Esophagus squamous epithelium (tissue), 5 donors: ENCODE data around the gene MCTP2. TPM values are rescaled to one million over a fixed set of nuclear protein-coding genes. Genes with fewer than 3 reads are reported as not detected.
A peak's percentile ranks its signal among the peaks of the same experiment; 100 is the strongest.

Source experiments
- DNase-seq: peaks from one replicate; lab custom pipeline; 2025; lab: John Stamatoyannopoulos, UW
- H3K27ac ChIP-seq, 4 donors: fragments of 200-600 bp; sonication (generic); one replicate each; pipeline ENCODE4 v1.5.1; 2016 to 2019; ENCODE audit warnings: mild to moderate bottlenecking in 1 of 4
- H3K27me3 ChIP-seq, 4 donors: fragments of 200-600 bp; sonication (generic); 1 replicate in 3 of 4; 2 replicates in 1 of 4; pipeline versions ENCODE4 v1.5.1 to v1.6.0; 2017 to 2021; ENCODE audit warnings: antibody characterized with exemption in 1 of 4
- H3K36me3 ChIP-seq, 3 donors: fragments of 200-600 bp; sonication (generic); one replicate each; pipeline ENCODE4 v1.5.1; 2016 to 2019
- H3K4me1 ChIP-seq, 3 donors: fragments of 200-600 bp; sonication (generic); one replicate each; pipeline ENCODE4 v1.5.1; 2017 to 2019
- H3K4me3 ChIP-seq, 4 donors: fragments of 200-600 bp; sonication (generic); 1 replicate in 3 of 4; 2 replicates in 1 of 4; pipeline ENCODE4 v1.5.1; 2016 to 2019; ENCODE audit warnings: mild to moderate bottlenecking in 2 of 4, moderate library complexity in 1 of 4
- H3K9me3 ChIP-seq, 3 donors: fragments of 200-600 bp; sonication (generic); one replicate each; pipeline ENCODE4 v1.5.1; 2016 to 2019
- CTCF ChIP-seq, 6 experiments: fragments of 450-650 bp in 4 of 6; fragments of 200-600 bp in 2 of 6; sonication (generic) in 2 of 6; IDR thresholded peaks; one replicate each; pipeline ENCODE4 v1.5.1; 2016 to 2019; ENCODE audit warnings: antibody characterized with exemption in 6 of 6, mild to moderate bottlenecking in 4 of 6, moderate library complexity in 4 of 6
- POLR2A ChIP-seq, 4 donors: fragments of 450-650 bp; IDR thresholded peaks; one replicate each; pipeline ENCODE4 v1.6.1; 2017; ENCODE audit warnings: antibody characterized with exemption in 4 of 4, mild to moderate bottlenecking in 4 of 4, moderate library complexity in 3 of 4
- WGBS, 2 donors: methylation state at CpG; one replicate each; pipeline ENCODE4 v1.1.5; 2018; 5-methylcytosine and 5-hydroxymethylcytosine counted together
- intact Hi-C: fragments of 100-400 bp; cut with DNase I; formaldehyde crosslinking; loops from one replicate; pipeline ENCODE4 v1.15.0; 2022
- total RNA-seq, 4 donors: library from RNA; depleted of rRNA; stranded (reverse); fragments of >200 nt; gene quantifications; one replicate each; pipeline ENCODE4 v1.1.0, GENCODE V29; 2016
- donor health status: DM: yes; HTN: yes; CAD: no.

MCTP2 gene
- total RNA-seq, 4 donors from 2014 or later, result 11.2 to 29.9 (median 15.6) TPM

- Histone ChIP-seq H3K27ac (peak overlapping the region in 1 of 4 donors; percentile 43), H3K4me1 (peaks cover 5 to 17% (median 5%) of the 10 kb centered on the region in 3 donors), H3K4me3 (no peak overlapping the region), H3K27me3 (no peaks in the 10 kb centered on the region), H3K36me3 (peaks cover 0 to 14% (median 0%) of the 10 kb centered on the region in 3 donors), H3K9me3 (no peaks in the 10 kb centered on the region)
- no peak for DNase-seq
- TF ChIP-seq CTCF (IDR thresholded peaks at IDR 0.05), result peak; percentile 79 to 94 (median 89)
- no peak for TF ChIP-seq POLR2A (IDR thresholded peaks at IDR 0.05)
- WGBS, 2 donors, result 24 to 40% methylated on average over 11 to 13 of the region's 17 CpGs
- intact Hi-C loops, result loop anchor here (5.0 kb wide), 1 partner anchor 157 kb away; no protein-coding TSS in a partner anchor
Measured at GRCh38 chr15:94324117-94324826, 92.9 kb downstream of the MCTP2 start.

DNA sequence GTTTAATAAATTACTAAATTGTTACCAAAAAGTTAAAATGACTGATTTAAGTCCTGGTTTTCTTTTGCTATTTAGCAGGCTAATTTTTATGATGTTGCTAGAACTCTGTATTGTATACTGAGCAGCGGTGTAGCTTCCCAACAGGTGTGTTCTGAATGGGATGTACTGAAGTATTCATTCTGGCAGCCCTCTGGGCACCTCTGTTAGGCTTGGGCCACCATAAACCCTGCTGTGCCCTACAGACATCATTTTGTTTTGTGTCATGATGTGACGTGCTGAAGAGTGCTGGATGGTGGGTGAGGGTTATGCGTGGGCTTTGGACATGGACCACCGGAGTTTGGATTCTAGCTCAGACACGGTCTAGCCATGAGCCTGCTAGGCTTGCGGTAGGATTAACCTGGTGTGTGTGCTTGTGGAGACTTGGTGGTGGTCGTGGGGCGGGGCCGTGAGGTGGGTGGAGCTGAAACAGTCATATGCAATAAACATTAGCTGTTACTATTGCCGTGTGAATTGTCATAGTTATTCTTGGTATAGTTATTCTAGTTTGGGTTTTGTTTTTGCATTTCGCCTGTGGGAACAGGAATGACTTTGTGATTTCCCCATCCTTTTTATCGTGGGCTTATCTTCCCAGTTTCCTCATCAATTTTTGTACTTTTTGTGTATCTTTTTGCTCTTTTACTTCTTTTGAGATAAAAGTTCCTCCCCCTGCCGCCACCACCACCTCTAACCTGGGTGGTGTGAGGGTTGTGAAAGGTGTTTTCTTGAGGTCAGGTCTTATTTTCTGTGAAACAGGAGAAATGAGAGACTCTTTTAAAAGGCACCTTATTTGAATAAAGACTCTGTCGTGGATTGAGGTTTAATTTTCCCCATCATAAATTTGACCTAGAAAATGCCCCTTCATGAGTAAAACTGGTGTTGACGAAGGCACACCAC, 93.7 kb downstream of the MCTP2 start:
- 42 to 46% methylated on average over 14 of the region's 15 CpGs for WGBS, 2 donors
- intact Hi-C loops, result loop anchor here (5.0 kb wide), 1 partner anchor 158 kb away; no protein-coding TSS in a partner anchor
- Histone ChIP-seq H3K27me3 (no peaks in the 10 kb centered on the region), H3K36me3 (peaks cover 0 to 5% (median 0%) of the 10 kb centered on the region in 3 donors), H3K27ac (peak overlapping the region in 2 of 4 donors; percentile 36 to 43), H3K9me3 (no peaks in the 10 kb centered on the region), H3K4me1 (peaks cover 5 to 17% (median 5%) of the 10 kb centered on the region in 3 donors), H3K4me3 (no peak overlapping the region)
- TF ChIP-seq POLR2A (IDR thresholded peaks at IDR 0.05) (no peak), CTCF (IDR thresholded peaks at IDR 0.05) (no peak)
- no peak for DNase-seq

DNA sequence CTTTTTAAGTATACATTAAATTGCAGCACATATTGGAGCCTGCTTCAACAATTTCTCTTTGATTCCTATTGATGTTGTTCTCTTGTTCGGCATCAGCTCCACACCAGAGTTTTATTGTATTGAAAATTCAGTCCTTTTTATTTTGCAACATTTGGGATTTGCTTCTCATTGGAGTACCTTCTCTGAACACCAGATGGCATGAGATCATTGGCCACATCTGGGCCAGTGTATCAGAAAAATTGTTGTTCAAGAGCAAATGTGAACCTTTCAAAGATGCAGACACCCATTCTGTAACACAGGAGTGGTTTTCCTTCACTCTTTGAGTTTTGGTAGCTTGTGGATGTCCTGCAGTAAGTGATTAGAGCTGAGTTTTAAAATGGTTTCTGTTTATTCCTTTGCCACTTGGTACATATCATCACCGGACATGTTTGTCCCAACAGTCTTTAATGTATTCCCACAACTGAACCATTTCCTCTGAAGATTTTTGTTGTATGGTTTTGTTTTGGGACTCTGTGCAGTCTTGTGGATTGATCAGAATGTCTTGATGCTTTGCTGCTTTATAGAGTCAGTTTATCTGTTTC, 96.1 kb downstream of the MCTP2 start:
- Histone ChIP-seq H3K36me3 (no peaks in the 10 kb centered on the region), H3K9me3 (no peaks in the 10 kb centered on the region), H3K27me3 (no peaks in the 10 kb centered on the region), H3K27ac (no peak overlapping the region), H3K4me1 (peaks cover 5 to 28% (median 11%) of the 10 kb centered on the region in 3 donors), H3K4me3 (no peak overlapping the region)
- 74 to 85% methylated on average over 2 of the region's 2 CpGs for WGBS, 2 donors
- TF ChIP-seq POLR2A (IDR thresholded peaks at IDR 0.05) (no peak), CTCF (IDR thresholded peaks at IDR 0.05) (peak in 5 of 6 experiments; percentile 50 to 77 (median 59))
- intact Hi-C loops, result no loop called here
- DNase-seq, result no peak

- H3K27me3 ChIP-seq, result no peaks in the 10 kb centered on the region
- WGBS, 2 donors, result 80 to 91% methylated on average over 3 of the region's 3 CpGs
- no peak overlapping the region for H3K4me3 ChIP-seq
- intact Hi-C loops, result no loop called here
- peaks cover 0 to 8% (median 0%) of the 10 kb centered on the region in 3 donors for H3K36me3 ChIP-seq
- no peaks in the 10 kb centered on the region for H3K9me3 ChIP-seq
- DNase-seq, result no peak
- H3K4me1 ChIP-seq, result peaks cover 0 to 11% (median 6%) of the 10 kb centered on the region in 3 donors
- no peak overlapping the region for H3K27ac ChIP-seq
- TF ChIP-seq CTCF (IDR thresholded peaks at IDR 0.05) (no peak), POLR2A (IDR thresholded peaks at IDR 0.05) (no peak)
Measured at GRCh38 chr15:94331731-94332130, 100.4 kb downstream of the MCTP2 start.
